ENCODE measurements around the gene SPATS2. TPM values are rescaled to one million over a fixed set of nuclear protein-coding genes. Genes with fewer than 3 reads are reported as not detected.
A peak's percentile ranks its signal among the peaks of the same experiment; 100 is the strongest.

The SPATS2 gene
- polyA plus RNA-seq, 1 of the 3 experiments (the other 2 are of a cell fraction), result 72.9 TPM

GRCh38 chr12:49552425-49552824 lies 185.2 kb downstream of the SPATS2 start:
- H3K27me3 ChIP-seq (ENCODE audit: insufficient read depth), result no peaks in the 10 kb centered on the region
- TF ChIP-seq TEAD4 (IDR thresholded peaks at IDR 0.05; ENCODE audit: borderline replicate concordance, insufficient read depth) (no peak), FOXJ3 (CRISPR knock-in tag; IDR thresholded peaks at IDR 0.05) (no peak), USF2 (IDR thresholded peaks at IDR 0.05; ENCODE audit: borderline replicate concordance, low read depth, low read length) (no peak), EZH2phosphoT487 (IDR thresholded peaks at IDR 0.05; ENCODE audit: borderline replicate concordance, low read depth) (no peak), USF1 (IDR thresholded peaks at IDR 0.05; ENCODE audit: borderline replicate concordance, low read depth) (no peak), MAX (IDR thresholded peaks at IDR 0.05; ENCODE audit: low read depth) (no peak), MEF2A (IDR thresholded peaks at IDR 0.05; ENCODE audit: borderline replicate concordance, low read depth) (no peak), SMC3 (IDR thresholded peaks at IDR 0.05; ENCODE audit: low read depth, low read length) (no peak), MXI1 (IDR thresholded peaks at IDR 0.05; ENCODE audit: low read depth, low read length) (no peak), RCOR1 (IDR thresholded peaks at IDR 0.05; ENCODE audit: low read length) (no peak), ELF1 (IDR thresholded peaks at IDR 0.05) (no peak), RXRA (IDR thresholded peaks at IDR 0.05; ENCODE audit: borderline replicate concordance, low read depth) (no peak), IRF3 (IDR thresholded peaks at IDR 0.05; ENCODE audit: low read depth, low read length) (no peak)
- H3K4me3 ChIP-seq (ENCODE audit: low read depth in 2 of 2, low read length in 1 of 2), result no peak overlapping the region
- H3K79me2 ChIP-seq (ENCODE audit: insufficient read depth), result no peaks in the 10 kb centered on the region
- no peak overlapping the region for H3K27ac ChIP-seq (ENCODE audit: low read depth in 2 of 2, low read length in 1 of 2)
- peak; percentile 11 for DNase-seq
- H3K9ac ChIP-seq, result no peak overlapping the region
- H3F3A ChIP-seq (replicated peaks; ENCODE audit: insufficient read depth), result peaks cover 5% of the 10 kb centered on the region
- no peak overlapping the region for H2AFZ ChIP-seq (ENCODE audit: low read depth)
- no peaks in the 10 kb centered on the region; a peak in 1 of 4 replicates for H3K4me1 ChIP-seq (ENCODE audit: control insufficient read depth in 1 of 2, insufficient read depth in 2 of 2, low read depth in 1 of 2, low read length in 1 of 2)
- no peaks in the 10 kb centered on the region for H3K9me2 ChIP-seq
- H3K4me2 ChIP-seq, result no peak overlapping the region
- peaks cover 0 to 3% of the 10 kb centered on the region in 2 experiments for H3K36me3 ChIP-seq (replicated peaks in 1 of 2; ENCODE audit: control insufficient read depth in 1 of 2, insufficient read depth in 2 of 2, low read length in 1 of 2)
- H3K9me3 ChIP-seq, result no peaks in the 10 kb centered on the region
- CTCF ChIA-PET, result interaction anchor here (1.2 to 9.9 kb wide), 8 partner anchors 8 to 194 kb away, joined by 4 to 76 read pairs (median 9); no protein-coding TSS in a partner anchor
- no peaks in the 10 kb centered on the region for H4K20me1 ChIP-seq (ENCODE audit: insufficient read depth)
- POLR2A ChIA-PET, result no interaction called here
- WGBS (ENCODE audit: low lambda C conversion rate), result 80% methylated on average over 9 of the region's 9 CpGs

GRCh38 chr12:49552899-49553298 lies 185.6 kb downstream of the SPATS2 start:
- Histone ChIP-seq H3K9me2 (no peaks in the 10 kb centered on the region), H3K27ac (ENCODE audit: low read depth in 2 of 2, low read length in 1 of 2) (no peak overlapping the region), H2AFZ (ENCODE audit: low read depth) (no peak overlapping the region), H3K36me3 (replicated peaks in 1 of 2; ENCODE audit: control insufficient read depth in 1 of 2, insufficient read depth in 2 of 2, low read length in 1 of 2) (peaks cover 0 to 3% of the 10 kb centered on the region in 2 experiments), H3K4me2 (no peak overlapping the region), H3K79me2 (ENCODE audit: insufficient read depth) (no peaks in the 10 kb centered on the region), H3K27me3 (ENCODE audit: insufficient read depth) (no peaks in the 10 kb centered on the region), H3K9me3 (no peaks in the 10 kb centered on the region), H4K20me1 (ENCODE audit: insufficient read depth) (no peaks in the 10 kb centered on the region), H3K9ac (no peak overlapping the region), H3F3A (replicated peaks; ENCODE audit: insufficient read depth) (peaks cover 5% of the 10 kb centered on the region), H3K4me3 (ENCODE audit: low read depth in 2 of 2, low read length in 1 of 2) (no peak overlapping the region), H3K4me1 (ENCODE audit: control insufficient read depth in 1 of 2, insufficient read depth in 2 of 2, low read depth in 1 of 2, low read length in 1 of 2) (no peaks in the 10 kb centered on the region; a peak in 1 of 4 replicates)
- ChIA-PET CTCF (interaction anchor here (0.7 to 9.9 kb wide), 10 partner anchors 8 to 195 kb away, joined by 4 to 76 read pairs (median 9); no protein-coding TSS in a partner anchor), POLR2A (interaction anchor here (2.5 kb wide), 1 partner anchor 15 kb away, joined by 9 read pairs; the partner anchor contains the start of gene MCRS1)
- TF ChIP-seq RCOR1 (IDR thresholded peaks at IDR 0.05; ENCODE audit: low read length) (no peak), TAF1 (IDR thresholded peaks at IDR 0.05; ENCODE audit: borderline replicate concordance, low read depth, low read length) (no peak), EP300 (IDR thresholded peaks at IDR 0.05; ENCODE audit: borderline replicate concordance in 1 of 2, low read depth in 1 of 2, low read length in 1 of 2) (no peak), CTCF (IDR thresholded peaks at IDR 0.05) (no peak), SIN3A (IDR thresholded peaks at IDR 0.05; ENCODE audit: borderline replicate concordance, low read depth, low read length) (no peak), POLR2AphosphoS5 (IDR thresholded peaks at IDR 0.05; ENCODE audit: low read depth, low read length) (no peak), JUND (IDR thresholded peaks at IDR 0.05) (no peak), FOSL2 (IDR thresholded peaks at IDR 0.05; ENCODE audit: borderline replicate concordance, low read depth) (no peak), RFX5 (IDR thresholded peaks at IDR 0.05; ENCODE audit: low read length) (no peak), RXRA (IDR thresholded peaks at IDR 0.05; ENCODE audit: borderline replicate concordance, low read depth) (no peak), GATA2 (CRISPR knock-in tag; IDR thresholded peaks at IDR 0.05) (no peak), TCF12 (IDR thresholded peaks at IDR 0.05) (no peak), MXI1 (IDR thresholded peaks at IDR 0.05; ENCODE audit: low read depth, low read length) (no peak), ELF1 (IDR thresholded peaks at IDR 0.05) (no peak), NFIC (IDR thresholded peaks at IDR 0.05; ENCODE audit: borderline replicate concordance) (no peak)
- 75% methylated on average over 8 of the region's 8 CpGs for WGBS (ENCODE audit: low lambda C conversion rate)
- DNase-seq, result no peak
